ENCODE measurements around the gene PLK5.

The PLK5 gene

DNA sequence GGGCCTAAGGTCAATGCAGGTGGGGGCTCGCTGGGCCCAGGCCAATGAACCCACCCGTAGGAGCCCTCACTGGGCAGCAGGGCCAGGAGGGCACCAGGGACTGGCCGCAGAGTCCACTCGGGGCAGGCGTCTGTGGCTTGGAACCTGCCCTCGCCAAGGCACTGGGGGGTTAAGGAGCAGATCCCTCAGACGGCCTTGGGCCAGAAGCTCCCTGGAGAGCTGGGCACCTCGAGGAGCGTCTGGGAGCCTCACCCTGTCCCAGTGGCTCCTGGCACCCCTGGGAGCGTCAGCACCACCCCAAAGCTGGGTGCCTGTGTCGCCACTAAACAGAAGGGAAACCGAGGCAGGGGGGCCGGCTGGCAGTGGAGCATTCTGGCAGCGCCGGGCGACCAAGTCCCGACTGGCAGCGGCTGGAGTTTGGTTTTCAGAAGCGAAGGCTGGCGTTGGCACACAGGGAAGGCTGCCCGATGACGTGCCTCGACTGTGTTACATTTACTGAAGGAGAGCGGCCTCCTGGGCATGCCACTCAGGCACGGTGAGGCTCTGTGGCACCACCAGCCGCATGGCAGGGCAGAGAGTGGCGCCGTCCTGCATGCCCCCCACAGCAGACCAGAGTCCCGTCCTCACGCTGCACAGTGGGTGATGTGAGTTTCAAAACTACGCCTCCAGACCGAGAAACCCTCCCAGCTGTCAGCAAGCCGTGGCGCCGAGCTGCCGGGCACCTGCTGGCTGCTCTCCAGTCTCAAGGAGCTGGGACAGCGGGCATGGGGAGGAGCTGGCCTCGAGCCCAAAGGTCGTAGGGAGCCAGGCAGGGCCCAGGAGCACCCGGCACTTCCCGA, 53.4 kb downstream of the PLK5 start:
- Histone ChIP-seq H3K9me3 (ENCODE audit: control insufficient read depth in 1 of 2, low read length in 2 of 2) (no peaks in the 10 kb centered on the region), H3K27me3 (ENCODE audit: control insufficient read depth in 1 of 2, insufficient read depth in 2 of 2, low read length in 2 of 2) (no peaks in the 10 kb centered on the region), H3K36me3 (ENCODE audit: control insufficient read depth in 1 of 2, insufficient read depth in 2 of 2, low read length in 2 of 2) (peaks cover 16 to 46% of the 10 kb centered on the region in 2 donors), H3K4me1 (ENCODE audit: control insufficient read depth in 1 of 2, insufficient read depth in 2 of 2, low read length in 2 of 2) (peaks cover 10 to 14% of the 10 kb centered on the region in 2 donors), H3K9ac (ENCODE audit: low read depth in 1 of 2, low read length in 2 of 2) (no peak overlapping the region), H3K4me3 (ENCODE audit: low read depth in 1 of 2, low read length in 2 of 2) (no peak overlapping the region), H3K27ac (ENCODE audit: low read depth, low read length) (no peak overlapping the region)

DNA sequence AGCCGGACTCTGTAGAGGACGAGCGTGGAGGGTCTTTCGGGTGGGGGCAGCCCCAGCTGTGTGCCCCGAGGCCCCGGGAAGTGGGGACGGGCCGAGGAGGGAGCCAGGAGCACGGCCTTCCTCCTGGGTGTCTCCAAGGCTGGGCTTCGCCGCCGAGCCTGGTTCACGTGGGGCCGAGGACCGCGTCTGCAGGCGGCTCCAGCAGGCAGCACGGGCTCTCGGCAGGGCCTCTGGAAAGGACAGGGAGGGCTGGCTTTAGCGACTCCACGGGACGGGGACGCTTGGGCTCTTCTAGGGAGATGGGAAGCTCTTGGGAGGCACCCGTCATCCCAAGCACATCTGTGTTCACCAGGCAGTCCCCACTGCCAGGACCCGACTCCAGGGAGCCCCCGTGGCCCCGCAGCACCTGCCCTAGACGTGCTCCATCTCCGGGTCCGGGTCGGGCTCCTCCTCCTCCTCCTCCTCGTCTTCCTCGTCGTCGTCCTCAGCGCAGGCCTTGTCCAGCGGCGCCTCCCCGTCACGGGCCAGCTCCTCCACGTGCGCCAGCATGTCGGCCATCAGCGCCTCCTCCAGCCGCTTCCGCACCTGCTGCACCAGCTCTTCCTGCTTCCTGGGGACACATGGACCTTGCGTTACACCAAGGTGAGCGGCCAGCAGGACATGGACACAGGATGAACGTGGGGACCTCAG, 54.2 kb downstream of the PLK5 start:
- Histone ChIP-seq H3K9me3 (ENCODE audit: control insufficient read depth in 1 of 2, low read length in 2 of 2) (no peaks in the 10 kb centered on the region), H3K36me3 (ENCODE audit: control insufficient read depth in 1 of 2, insufficient read depth in 2 of 2, low read length in 2 of 2) (peaks cover 16 to 50% of the 10 kb centered on the region in 2 donors), H3K9ac (ENCODE audit: low read depth in 1 of 2, low read length in 2 of 2) (no peak overlapping the region), H3K4me3 (ENCODE audit: low read depth in 1 of 2, low read length in 2 of 2) (no peak overlapping the region), H3K4me1 (ENCODE audit: control insufficient read depth in 1 of 2, insufficient read depth in 2 of 2, low read length in 2 of 2) (peaks cover 10 to 14% of the 10 kb centered on the region in 2 donors), H3K27me3 (ENCODE audit: control insufficient read depth in 1 of 2, insufficient read depth in 2 of 2, low read length in 2 of 2) (no peaks in the 10 kb centered on the region), H3K27ac (ENCODE audit: low read depth, low read length) (no peak overlapping the region)

DNA sequence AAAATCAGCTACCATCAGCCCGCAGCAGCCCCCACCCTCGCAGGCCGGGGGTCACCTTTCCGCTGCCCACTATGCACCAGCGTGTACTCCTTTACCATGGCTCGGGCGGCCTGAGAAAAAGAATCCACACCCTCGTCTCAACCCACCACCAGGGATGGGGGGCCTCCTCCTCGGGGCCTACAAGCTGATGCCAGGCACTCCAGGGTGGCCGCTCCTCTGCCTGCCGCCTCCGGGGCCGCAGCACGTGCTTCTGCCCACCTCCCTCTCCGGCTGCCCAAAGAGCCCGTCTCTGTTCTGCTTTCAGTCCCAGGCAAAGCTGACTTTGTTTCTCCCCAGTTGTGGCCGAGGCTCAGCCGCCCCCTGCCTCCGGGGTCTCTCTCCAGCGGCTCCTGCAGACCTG, 55.3 kb downstream of the PLK5 start:
- no peak overlapping the region for H3K9ac ChIP-seq (ENCODE audit: low read depth in 1 of 2, low read length in 2 of 2)
- H3K36me3 ChIP-seq (ENCODE audit: control insufficient read depth in 1 of 2, insufficient read depth in 2 of 2, low read length in 2 of 2), result peaks cover 16 to 56% of the 10 kb centered on the region in 2 donors
- peaks cover 4 to 13% of the 10 kb centered on the region in 2 donors for H3K4me1 ChIP-seq (ENCODE audit: control insufficient read depth in 1 of 2, insufficient read depth in 2 of 2, low read length in 2 of 2)
- H3K27ac ChIP-seq (ENCODE audit: low read depth, low read length), result no peak overlapping the region
- no peaks in the 10 kb centered on the region for H3K27me3 ChIP-seq (ENCODE audit: control insufficient read depth in 1 of 2, insufficient read depth in 2 of 2, low read length in 2 of 2)
- H3K9me3 ChIP-seq (ENCODE audit: control insufficient read depth in 1 of 2, low read length in 2 of 2), result no peaks in the 10 kb centered on the region
- H3K4me3 ChIP-seq (ENCODE audit: low read depth in 1 of 2, low read length in 2 of 2), result no peak overlapping the region

DNA sequence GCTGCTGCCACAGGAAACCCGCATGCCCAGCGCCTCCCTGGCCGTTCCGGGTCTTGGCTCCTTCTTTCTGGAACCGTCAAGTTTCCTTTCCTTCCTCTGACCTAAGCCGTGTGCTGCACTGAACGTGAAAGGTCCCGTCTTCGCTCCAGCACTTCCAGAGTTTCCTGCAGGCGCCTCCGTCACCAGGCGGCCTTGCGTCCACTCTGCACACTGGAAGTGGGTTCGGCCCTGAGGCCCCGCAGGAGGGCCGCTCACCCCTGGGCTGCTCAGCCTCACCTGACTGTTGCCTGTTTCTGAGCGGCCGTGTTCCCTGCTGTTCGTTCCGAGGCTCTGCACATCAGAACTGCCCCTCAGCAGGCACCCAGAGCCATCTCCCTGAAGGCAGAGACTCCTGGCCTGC, 56.5 kb downstream of the PLK5 start:
- Histone ChIP-seq H3K27me3 (ENCODE audit: control insufficient read depth in 1 of 2, insufficient read depth in 2 of 2, low read length in 2 of 2) (no peaks in the 10 kb centered on the region), H3K4me1 (ENCODE audit: control insufficient read depth in 1 of 2, insufficient read depth in 2 of 2, low read length in 2 of 2) (peaks cover 0 to 6% of the 10 kb centered on the region in 2 donors), H3K36me3 (ENCODE audit: control insufficient read depth in 1 of 2, insufficient read depth in 2 of 2, low read length in 2 of 2) (peaks cover 16 to 61% of the 10 kb centered on the region in 2 donors), H3K9me3 (ENCODE audit: control insufficient read depth in 1 of 2, low read length in 2 of 2) (no peaks in the 10 kb centered on the region), H3K9ac (ENCODE audit: low read depth in 1 of 2, low read length in 2 of 2) (no peak overlapping the region), H3K27ac (ENCODE audit: low read depth, low read length) (no peak overlapping the region), H3K4me3 (ENCODE audit: low read depth in 1 of 2, low read length in 2 of 2) (no peak overlapping the region)

DNA sequence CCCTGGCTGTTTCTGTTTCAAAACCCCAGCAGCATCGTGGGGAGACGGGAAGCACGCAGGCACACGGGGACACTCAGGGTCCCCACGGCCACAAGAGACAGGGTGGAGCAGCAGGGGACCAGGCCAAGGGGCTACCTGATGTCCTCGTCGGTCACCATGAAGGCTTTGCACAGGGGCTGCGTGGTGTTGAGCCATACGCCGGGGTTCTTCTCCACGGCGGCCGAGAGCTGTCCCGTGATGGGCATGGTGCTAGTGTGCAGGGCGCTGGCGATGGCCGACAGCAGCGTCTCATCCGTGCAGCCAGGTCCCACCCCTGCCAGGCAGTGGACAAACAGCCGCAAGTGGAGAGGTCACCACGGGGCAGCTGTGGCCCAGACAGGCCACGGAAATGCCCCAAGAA, 57.1 kb downstream of the PLK5 start:
- Histone ChIP-seq H3K27me3 (ENCODE audit: control insufficient read depth in 1 of 2, insufficient read depth in 2 of 2, low read length in 2 of 2) (no peaks in the 10 kb centered on the region), H3K9me3 (ENCODE audit: control insufficient read depth in 1 of 2, low read length in 2 of 2) (no peaks in the 10 kb centered on the region), H3K9ac (ENCODE audit: low read depth in 1 of 2, low read length in 2 of 2) (no peak overlapping the region), H3K27ac (ENCODE audit: low read depth, low read length) (no peak overlapping the region), H3K36me3 (ENCODE audit: control insufficient read depth in 1 of 2, insufficient read depth in 2 of 2, low read length in 2 of 2) (peaks cover 16 to 61% of the 10 kb centered on the region in 2 donors), H3K4me3 (ENCODE audit: low read depth in 1 of 2, low read length in 2 of 2) (no peak overlapping the region), H3K4me1 (ENCODE audit: control insufficient read depth in 1 of 2, insufficient read depth in 2 of 2, low read length in 2 of 2) (peaks cover 0 to 6% of the 10 kb centered on the region in 2 donors)

DNA sequence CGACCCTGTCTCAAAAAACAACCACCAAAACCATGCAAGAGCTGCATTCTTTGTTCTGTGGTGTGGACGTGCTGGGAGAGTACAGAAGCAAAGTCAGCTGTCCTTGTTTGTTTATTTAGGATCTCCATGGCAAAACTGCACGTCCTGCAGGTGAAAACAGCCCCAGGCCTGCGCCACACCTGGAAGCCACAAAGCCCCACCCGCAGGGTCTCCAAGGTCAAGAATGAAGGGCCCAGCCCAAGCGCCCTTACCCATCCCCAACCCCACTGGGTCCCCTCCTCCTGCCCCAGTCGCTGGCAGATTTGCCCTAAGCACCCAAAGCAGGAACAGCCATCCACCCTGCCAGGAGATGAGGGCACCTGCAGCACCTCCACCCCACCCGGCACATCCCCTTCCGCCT, 58.3 kb downstream of the PLK5 start:
- peaks cover 16 to 52% of the 10 kb centered on the region in 2 donors for H3K36me3 ChIP-seq (ENCODE audit: control insufficient read depth in 1 of 2, insufficient read depth in 2 of 2, low read length in 2 of 2)
- peaks cover 0 to 6% of the 10 kb centered on the region in 2 donors for H3K4me1 ChIP-seq (ENCODE audit: control insufficient read depth in 1 of 2, insufficient read depth in 2 of 2, low read length in 2 of 2)
- no peak overlapping the region for H3K27ac ChIP-seq (ENCODE audit: low read depth, low read length)

DNA sequence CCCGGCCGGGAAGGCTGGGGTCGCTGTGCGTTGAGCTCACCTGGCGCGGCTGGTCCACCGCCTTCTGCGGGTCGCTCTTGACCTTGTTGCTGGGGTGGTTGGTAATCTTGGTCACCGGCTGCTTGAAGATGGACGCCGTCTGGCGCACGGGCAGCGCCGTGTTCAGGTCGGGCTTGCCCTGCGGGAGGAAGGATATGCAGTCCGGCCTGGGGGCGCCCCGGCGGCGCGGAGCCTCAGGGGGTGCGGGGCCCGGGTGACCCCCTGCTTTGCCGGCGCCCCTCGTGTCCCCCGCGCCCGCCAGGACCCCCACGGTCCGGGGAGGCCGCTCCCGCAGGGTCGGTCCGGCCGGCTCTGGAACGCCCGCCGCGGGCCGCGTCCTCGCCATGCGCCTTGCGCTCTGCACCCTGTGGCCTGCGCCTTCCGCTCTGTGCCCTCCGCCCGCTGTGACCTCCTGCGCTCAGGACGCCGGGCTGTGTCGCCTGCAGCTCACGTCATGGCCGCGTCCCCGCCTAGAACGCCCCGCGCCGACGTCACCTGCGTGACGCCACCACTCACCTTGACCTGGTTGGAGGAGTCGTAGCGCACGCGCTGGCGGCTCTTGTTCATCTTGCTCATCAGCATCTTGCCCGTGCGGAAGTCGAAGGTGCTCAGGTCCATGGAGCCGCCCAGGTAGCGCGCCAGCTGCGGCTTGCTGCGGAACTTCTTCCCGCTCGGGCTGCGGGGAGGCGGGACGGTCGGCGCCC, 60.8 kb downstream of the PLK5 start:
- no peak overlapping the region for H3K27ac ChIP-seq (ENCODE audit: low read depth, low read length)
- H3K27me3 ChIP-seq (ENCODE audit: control insufficient read depth in 1 of 2, insufficient read depth in 2 of 2, low read length in 2 of 2), result no peaks in the 10 kb centered on the region
- H3K4me3 ChIP-seq (ENCODE audit: low read depth in 1 of 2, low read length in 2 of 2), result no peak overlapping the region
- H3K4me1 ChIP-seq (ENCODE audit: control insufficient read depth in 1 of 2, insufficient read depth in 2 of 2, low read length in 2 of 2), result peaks cover 5 to 6% of the 10 kb centered on the region in 2 donors
- no peak overlapping the region for H3K9ac ChIP-seq (ENCODE audit: low read depth in 1 of 2, low read length in 2 of 2)
- no peaks in the 10 kb centered on the region for H3K9me3 ChIP-seq (ENCODE audit: control insufficient read depth in 1 of 2, low read length in 2 of 2)
- H3K36me3 ChIP-seq (ENCODE audit: control insufficient read depth in 1 of 2, insufficient read depth in 2 of 2, low read length in 2 of 2), result peaks cover 16 to 38% of the 10 kb centered on the region in 2 donors

More for the DNA sequence above, 58.3 kb downstream of the PLK5 start:
- Histone ChIP-seq H3K9me3 (ENCODE audit: control insufficient read depth in 1 of 2, low read length in 2 of 2) (no peaks in the 10 kb centered on the region), H3K4me3 (ENCODE audit: low read depth in 1 of 2, low read length in 2 of 2) (no peak overlapping the region), H3K27me3 (ENCODE audit: control insufficient read depth in 1 of 2, insufficient read depth in 2 of 2, low read length in 2 of 2) (no peaks in the 10 kb centered on the region), H3K9ac (ENCODE audit: low read depth in 1 of 2, low read length in 2 of 2) (no peak overlapping the region)

DNA sequence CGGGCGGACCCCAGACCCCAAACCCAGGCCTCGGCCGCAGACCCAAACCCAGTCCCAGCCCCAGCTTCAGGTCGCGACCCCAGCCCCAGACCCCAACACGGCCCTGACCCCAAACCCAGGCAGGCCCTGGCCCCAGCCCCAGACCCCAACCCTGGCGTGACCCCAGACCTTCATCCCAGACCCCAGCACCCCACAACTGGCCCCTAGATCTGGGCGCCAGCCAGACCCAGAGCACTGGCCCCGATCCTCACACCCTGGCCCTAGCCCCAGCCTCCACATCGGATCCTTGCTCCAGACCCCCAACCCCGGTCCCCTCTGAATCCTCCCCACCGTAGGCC, 61.3 kb downstream of the PLK5 start:
- Histone ChIP-seq H3K9me3 (ENCODE audit: control insufficient read depth in 1 of 2, low read length in 2 of 2) (no peaks in the 10 kb centered on the region), H3K36me3 (ENCODE audit: control insufficient read depth in 1 of 2, insufficient read depth in 2 of 2, low read length in 2 of 2) (peaks cover 13 to 35% of the 10 kb centered on the region in 2 donors), H3K9ac (ENCODE audit: low read depth in 1 of 2, low read length in 2 of 2) (no peak overlapping the region), H3K27ac (ENCODE audit: low read depth, low read length) (no peak overlapping the region), H3K4me1 (ENCODE audit: control insufficient read depth in 1 of 2, insufficient read depth in 2 of 2, low read length in 2 of 2) (peaks cover 5 to 6% of the 10 kb centered on the region in 2 donors), H3K4me3 (ENCODE audit: low read depth in 1 of 2, low read length in 2 of 2) (no peak overlapping the region), H3K27me3 (ENCODE audit: control insufficient read depth in 1 of 2, insufficient read depth in 2 of 2, low read length in 2 of 2) (no peaks in the 10 kb centered on the region)

Measured in duodenal mucosa (tissue), 2 donors.